ENCODE data around the gene EAPP.
"Not testable (repeated sequence)": the region's sequence is repeated elsewhere in the genome, so short reads cannot be mapped to it uniquely, and the experiment has no call there.

The EAPP gene

GRCh38 chr14:34522496-34522895 is 17.0 kb downstream of the EAPP start:
- H3K4me3 ChIP-seq (IDR thresholded peaks at IDR 0.05; ENCODE audit: insufficient read depth, low read depth, low read length), result no peak overlapping the region
- no peak for TF ChIP-seq CTCF (conservative IDR thresholded peaks at IDR 0.05; ENCODE audit: low read depth, low read length)
- no peaks in the 10 kb centered on the region for H4K20me1 ChIP-seq (ENCODE audit: insufficient read depth)

GRCh38 chr14:34521071-34521470 is 18.4 kb downstream of the EAPP start:
- not testable (repeated sequence) for H3K4me1 ChIP-seq (ENCODE audit: low read depth, poor library complexity, severe bottlenecking); H3K36me3 ChIP-seq (ENCODE audit: insufficient read depth); H4K20me1 ChIP-seq (ENCODE audit: insufficient read depth)

More at GRCh38 chr14:34522496-34522895, 17.0 kb downstream of the EAPP start:
- Histone ChIP-seq H3K9ac (no peak overlapping the region), H2AFZ (ENCODE audit: low read depth) (no peak overlapping the region), H3K27me3 (ENCODE audit: insufficient read depth, low read depth) (no peaks in the 10 kb centered on the region), H3K4me1 (ENCODE audit: low read depth, poor library complexity, severe bottlenecking) (no peaks in the 10 kb centered on the region), H3K36me3 (ENCODE audit: insufficient read depth) (no peaks in the 10 kb centered on the region), H3K4me2 (no peak overlapping the region), H3K79me2 (ENCODE audit: insufficient read depth, low read depth) (no peaks in the 10 kb centered on the region), H3K27ac (no peak overlapping the region)

GRCh38 chr14:34520304-34520970 is 19.1 kb downstream of the EAPP start:
- H3K27ac ChIP-seq; H3K79me2 ChIP-seq (ENCODE audit: insufficient read depth, low read depth); H2AFZ ChIP-seq (ENCODE audit: low read depth); H3K27me3 ChIP-seq (ENCODE audit: insufficient read depth, low read depth); H3K36me3 ChIP-seq (ENCODE audit: insufficient read depth); H3K4me3 ChIP-seq (IDR thresholded peaks at IDR 0.05; ENCODE audit: insufficient read depth, low read depth, low read length); H3K4me1 ChIP-seq (ENCODE audit: low read depth, poor library complexity, severe bottlenecking); H4K20me1 ChIP-seq (ENCODE audit: insufficient read depth); H3K4me2 ChIP-seq; H3K9ac ChIP-seq: not testable (repeated sequence)

More at GRCh38 chr14:34521071-34521470, 18.4 kb downstream of the EAPP start:
- not testable (repeated sequence) for H3K79me2 ChIP-seq (ENCODE audit: insufficient read depth, low read depth); H3K27me3 ChIP-seq (ENCODE audit: insufficient read depth, low read depth); H3K4me3 ChIP-seq (IDR thresholded peaks at IDR 0.05; ENCODE audit: insufficient read depth, low read depth, low read length); H2AFZ ChIP-seq (ENCODE audit: low read depth); H3K4me2 ChIP-seq; H3K27ac ChIP-seq; H3K9ac ChIP-seq

GRCh38 chr14:34507884-34508283 is 31.6 kb downstream of the EAPP start:
- Histone ChIP-seq H3K27ac (no peak overlapping the region), H2AFZ (ENCODE audit: low read depth) (no peak overlapping the region), H3K4me3 (IDR thresholded peaks at IDR 0.05; ENCODE audit: insufficient read depth, low read depth, low read length) (no peak overlapping the region), H3K79me2 (ENCODE audit: insufficient read depth, low read depth) (no peaks in the 10 kb centered on the region), H3K4me1 (ENCODE audit: low read depth, poor library complexity, severe bottlenecking) (no peaks in the 10 kb centered on the region), H3K27me3 (ENCODE audit: insufficient read depth, low read depth) (no peaks in the 10 kb centered on the region), H4K20me1 (ENCODE audit: insufficient read depth) (no peaks in the 10 kb centered on the region), H3K9ac (no peak overlapping the region), H3K4me2 (no peak overlapping the region), H3K36me3 (ENCODE audit: insufficient read depth) (no peaks in the 10 kb centered on the region)
- TF ChIP-seq CTCF (conservative IDR thresholded peaks at IDR 0.05; ENCODE audit: low read depth, low read length), result no peak

GRCh38 chr14:34507459-34507858 is 32.0 kb downstream of the EAPP start:
- Histone ChIP-seq H3K4me3 (IDR thresholded peaks at IDR 0.05; ENCODE audit: insufficient read depth, low read depth, low read length) (no peak overlapping the region), H3K79me2 (ENCODE audit: insufficient read depth, low read depth) (no peaks in the 10 kb centered on the region), H3K9ac (no peak overlapping the region), H2AFZ (ENCODE audit: low read depth) (no peak overlapping the region), H3K4me1 (ENCODE audit: low read depth, poor library complexity, severe bottlenecking) (no peaks in the 10 kb centered on the region), H3K27ac (no peak overlapping the region), H3K36me3 (ENCODE audit: insufficient read depth) (no peaks in the 10 kb centered on the region), H4K20me1 (ENCODE audit: insufficient read depth) (no peaks in the 10 kb centered on the region), H3K4me2 (no peak overlapping the region), H3K27me3 (ENCODE audit: insufficient read depth, low read depth) (no peaks in the 10 kb centered on the region)
- no peak for TF ChIP-seq CTCF (conservative IDR thresholded peaks at IDR 0.05; ENCODE audit: low read depth, low read length)

- H3K4me1 ChIP-seq (ENCODE audit: low read depth, poor library complexity, severe bottlenecking); H3K9ac ChIP-seq; H3K79me2 ChIP-seq (ENCODE audit: insufficient read depth, low read depth); H3K36me3 ChIP-seq (ENCODE audit: insufficient read depth); H3K27ac ChIP-seq; H2AFZ ChIP-seq (ENCODE audit: low read depth); H3K27me3 ChIP-seq (ENCODE audit: insufficient read depth, low read depth); H4K20me1 ChIP-seq (ENCODE audit: insufficient read depth); H3K4me3 ChIP-seq (IDR thresholded peaks at IDR 0.05; ENCODE audit: insufficient read depth, low read depth, low read length); H3K4me2 ChIP-seq: not testable (repeated sequence)
Observed at GRCh38 chr14:34505124-34505491, 34.4 kb downstream of the EAPP start.

- H3K79me2 ChIP-seq (ENCODE audit: insufficient read depth, low read depth); H3K4me2 ChIP-seq; H4K20me1 ChIP-seq (ENCODE audit: insufficient read depth); H2AFZ ChIP-seq (ENCODE audit: low read depth); H3K9ac ChIP-seq; H3K27me3 ChIP-seq (ENCODE audit: insufficient read depth, low read depth); H3K4me3 ChIP-seq (IDR thresholded peaks at IDR 0.05; ENCODE audit: insufficient read depth, low read depth, low read length); H3K4me1 ChIP-seq (ENCODE audit: low read depth, poor library complexity, severe bottlenecking); H3K27ac ChIP-seq; H3K36me3 ChIP-seq (ENCODE audit: insufficient read depth): not testable (repeated sequence)
Observed at GRCh38 chr14:34504027-34504426, 35.5 kb downstream of the EAPP start.
